Activated gamma-delta T cell treated with anti-CD3 and anti-CD28 coated beads, Interleukin-2, amount 50 U/mL, for 16 hours (primary cell): ENCODE data around the gene MPRIP.

Experiments used
- DNase-seq: peaks from one replicate; pipeline ENCODE4 v3.0.0-alpha.2; 2020; ENCODE audit warnings: low read depth

The MPRIP gene

DNA sequence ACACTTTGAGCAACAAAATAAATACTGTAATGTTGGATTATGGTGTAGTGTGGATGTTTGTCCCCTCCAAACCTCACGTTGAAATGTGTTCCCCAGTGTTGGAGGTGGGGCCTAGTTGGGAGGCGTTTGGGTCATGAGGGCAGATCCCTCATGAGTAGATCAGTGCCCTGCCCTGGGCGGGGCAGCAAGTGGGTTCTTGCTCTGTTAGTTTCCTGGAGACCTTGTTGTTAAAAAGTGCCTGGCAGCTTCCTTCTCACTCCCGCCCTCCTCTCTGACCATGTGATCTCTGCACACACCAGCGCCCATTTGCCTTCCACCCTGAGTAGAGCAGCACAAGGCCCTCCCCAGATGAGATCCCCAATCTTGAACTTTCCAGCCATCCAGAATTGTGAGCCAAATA is 67.7 kb downstream of the MPRIP start:
- DNase-seq: no peak

DNA sequence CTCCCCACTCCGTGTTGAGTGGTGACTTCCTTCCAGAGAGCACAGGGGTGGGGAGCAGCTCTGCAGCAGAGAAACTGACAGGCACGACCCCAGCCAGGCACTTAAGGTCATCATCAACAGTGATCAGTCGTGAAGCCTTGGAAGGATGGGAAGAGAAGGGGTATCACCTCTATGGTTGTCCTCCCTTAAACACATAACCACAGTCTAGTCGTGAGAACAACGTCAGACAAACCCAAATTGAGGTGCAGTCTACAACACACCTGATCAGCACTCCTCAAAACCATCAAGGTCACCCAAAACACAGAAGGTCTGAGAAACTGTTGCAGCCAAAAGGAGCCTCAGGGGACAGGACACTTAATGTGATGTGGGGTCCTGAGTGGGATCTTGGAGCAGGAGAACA is 68.3 kb downstream of the MPRIP start:
- no peak for DNase-seq

DNA sequence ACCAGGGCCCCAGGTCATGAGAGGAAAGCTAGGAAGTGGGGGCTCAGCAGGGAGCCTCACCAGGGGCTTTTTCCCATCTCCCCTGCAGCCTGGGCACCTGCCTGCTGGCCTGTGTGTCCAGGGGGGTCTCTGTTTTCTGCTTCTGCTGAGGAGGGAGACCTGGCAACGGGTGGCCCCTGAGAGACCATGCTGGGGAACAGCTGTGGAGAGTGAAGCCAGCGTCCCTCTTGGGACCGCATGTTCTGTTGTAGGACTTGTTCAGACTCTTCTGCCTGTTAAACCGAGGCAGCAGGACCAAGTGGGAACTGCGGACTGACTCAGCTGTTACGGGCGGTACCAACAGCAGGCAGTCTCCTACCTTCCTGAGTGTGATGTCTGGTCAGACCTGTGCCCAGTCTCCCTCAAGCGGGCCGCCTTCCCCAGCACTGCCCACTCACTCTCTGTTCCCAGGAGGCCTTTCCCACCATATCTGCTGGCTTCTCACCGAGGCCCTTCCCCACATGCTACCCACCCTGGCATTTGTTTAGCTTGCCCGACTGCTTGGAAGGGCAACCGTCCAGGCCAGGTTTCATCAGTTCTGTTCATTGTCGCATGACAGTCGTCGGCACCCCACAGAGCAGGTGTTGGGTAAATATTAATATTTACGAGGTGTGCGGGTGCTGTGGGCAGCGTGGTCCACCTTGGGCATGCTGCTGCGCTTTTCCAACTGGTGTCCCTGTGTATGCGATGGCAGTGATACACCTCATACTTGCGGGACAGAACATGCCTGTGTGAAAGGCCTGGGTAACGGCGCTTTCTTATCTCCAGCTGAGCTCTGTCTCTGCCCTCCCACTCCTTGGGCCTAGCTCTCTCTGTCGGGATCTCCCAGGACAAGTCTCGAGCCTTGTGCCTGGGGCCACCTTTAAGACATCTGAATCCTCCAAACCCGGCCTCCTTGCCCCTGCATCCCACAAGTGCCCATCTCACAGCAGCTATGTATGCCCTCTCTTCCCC is 69.4 kb downstream of the MPRIP start:
- no peak for DNase-seq

DNA sequence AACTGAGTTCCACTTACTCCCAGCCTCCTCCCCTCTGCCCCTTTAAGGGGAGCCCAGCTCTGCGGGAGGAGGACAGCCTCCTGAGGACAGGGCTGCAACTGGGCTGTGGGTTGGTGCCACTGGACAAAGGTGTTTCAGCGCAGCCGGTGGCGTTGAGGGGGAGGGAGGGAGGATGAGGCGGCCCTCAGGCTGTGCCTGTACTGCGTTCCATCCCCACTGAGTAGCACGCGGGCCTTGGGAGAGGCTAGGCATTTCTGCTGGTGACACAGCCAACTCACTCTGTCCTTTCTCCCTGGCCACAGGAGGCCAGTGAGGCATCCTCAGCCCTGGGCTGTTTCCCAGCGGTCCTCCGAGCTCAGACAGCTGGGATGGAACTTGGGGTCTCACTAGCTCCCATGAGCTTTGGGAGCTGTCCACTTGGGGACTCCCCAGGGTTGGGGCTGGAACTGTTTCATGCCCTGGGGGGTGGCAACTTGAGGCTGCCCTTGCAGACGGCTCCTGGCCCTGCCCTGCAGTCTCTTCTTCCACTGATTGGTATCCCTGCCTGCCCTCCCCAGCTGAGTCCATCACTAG is 70.5 kb downstream of the MPRIP start:
- DNase-seq: no peak

DNA sequence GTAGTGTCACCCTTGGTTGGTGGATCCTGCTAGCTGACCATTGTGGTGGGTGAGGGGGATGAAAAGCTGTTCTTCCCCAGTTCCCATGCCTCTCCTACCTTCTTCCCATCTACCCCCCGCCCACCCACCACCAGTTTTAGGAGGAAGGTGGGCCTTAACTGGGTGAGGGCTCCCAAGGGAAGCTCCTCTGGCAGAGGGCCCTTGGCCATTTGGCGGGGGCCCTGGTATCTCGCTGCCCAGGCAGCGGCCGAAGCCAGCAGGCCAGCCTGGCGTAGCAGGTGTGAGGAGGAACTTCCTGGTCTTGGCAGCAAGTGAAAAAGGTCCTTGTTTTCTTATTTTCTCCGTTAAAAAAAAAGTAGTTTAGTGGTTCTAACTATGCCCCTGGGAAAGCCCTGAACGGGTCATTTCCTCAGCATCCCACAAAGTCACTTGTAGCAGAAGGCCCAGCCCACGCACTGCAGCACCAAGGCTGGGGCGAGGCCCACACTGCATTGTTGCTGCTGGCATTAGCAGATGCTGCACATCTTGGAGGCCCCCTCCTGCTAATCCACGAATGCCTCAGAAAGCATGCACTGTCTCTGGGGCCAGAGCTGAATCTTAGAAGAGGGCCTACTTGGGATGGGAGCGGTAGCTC is 72.5 kb downstream of the MPRIP start:
- no peak for DNase-seq

DNA sequence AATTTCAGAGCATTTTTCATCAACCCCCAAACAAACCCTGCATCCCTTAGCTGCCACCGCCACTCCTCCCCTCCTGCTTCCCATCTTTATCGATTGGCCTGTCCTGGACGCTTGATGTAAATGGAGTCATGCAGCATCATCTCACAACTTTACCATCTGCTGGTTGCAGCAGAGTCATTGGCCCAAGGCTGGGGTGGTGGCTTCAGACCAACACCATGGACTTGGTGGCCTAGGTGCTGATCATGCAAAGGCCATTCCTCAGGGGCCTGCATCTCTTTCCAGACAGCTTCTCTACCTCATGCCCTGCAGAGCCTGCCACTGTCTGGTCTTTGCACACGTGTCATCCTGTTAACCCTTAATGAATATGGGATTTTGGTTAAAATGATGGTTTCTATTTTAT is 73.4 kb downstream of the MPRIP start:
- DNase-seq: no peak

DNA sequence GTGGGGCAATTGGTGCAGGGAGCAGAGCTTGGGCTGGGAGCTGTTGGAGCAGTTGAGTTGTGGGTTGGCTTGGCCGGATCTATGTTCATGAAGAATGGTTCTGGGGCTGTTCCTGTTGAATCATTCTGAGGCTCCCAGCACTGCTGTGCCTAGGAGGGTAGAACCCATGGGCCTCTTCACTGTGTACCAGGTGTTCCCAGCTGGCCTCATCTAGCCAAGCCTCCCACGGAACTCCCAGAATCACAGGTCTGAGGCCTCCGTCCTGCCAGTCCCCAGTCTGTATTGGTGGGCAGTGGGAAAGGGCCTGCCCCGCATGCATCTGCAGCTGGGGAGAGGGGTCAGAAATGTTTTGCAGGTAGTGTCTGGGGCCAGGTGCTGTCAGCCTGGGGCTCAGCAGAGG is 74.1 kb downstream of the MPRIP start:
- no peak for DNase-seq

DNA sequence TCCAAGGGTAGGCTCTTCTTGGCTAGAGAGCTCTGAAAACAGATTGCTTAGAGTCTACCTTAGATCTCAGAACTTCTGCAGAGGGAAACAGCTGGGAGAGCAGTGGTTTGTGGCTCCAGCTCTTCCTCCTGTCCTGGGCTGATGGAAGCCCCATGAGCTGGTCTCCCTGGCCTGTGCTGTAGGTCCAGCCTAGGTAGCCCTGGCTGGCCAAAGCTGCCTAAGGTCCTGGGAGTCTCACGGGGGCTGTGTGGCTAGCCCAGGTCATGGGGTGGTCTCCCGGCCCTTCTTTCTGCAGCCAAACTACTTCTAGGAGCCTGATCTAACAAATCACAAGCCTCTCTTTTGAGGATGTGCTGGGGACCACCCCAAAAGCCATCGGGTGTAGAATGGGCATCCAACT is 75.7 kb downstream of the MPRIP start:
- no peak for DNase-seq

DNA sequence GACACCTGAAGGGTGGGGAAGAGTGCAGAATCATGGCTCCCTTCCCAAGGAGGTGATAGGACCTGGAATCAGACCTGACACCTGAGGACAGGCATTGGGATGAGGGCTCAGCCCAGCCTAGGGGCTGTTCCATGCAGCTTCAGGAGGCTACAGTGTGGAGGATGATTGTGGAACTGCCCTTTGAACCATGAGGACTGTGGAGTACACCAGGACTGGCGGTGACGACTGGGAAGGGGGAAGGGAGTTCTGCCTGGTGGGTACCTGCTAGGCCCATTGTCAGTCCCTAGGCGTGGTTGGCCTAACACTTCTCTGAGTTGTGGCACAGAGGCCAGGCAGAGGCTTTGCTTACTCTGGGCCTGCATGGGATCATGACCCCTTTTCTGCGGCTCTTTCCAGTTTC is 76.1 kb downstream of the MPRIP start:
- DNase-seq: no peak

DNA sequence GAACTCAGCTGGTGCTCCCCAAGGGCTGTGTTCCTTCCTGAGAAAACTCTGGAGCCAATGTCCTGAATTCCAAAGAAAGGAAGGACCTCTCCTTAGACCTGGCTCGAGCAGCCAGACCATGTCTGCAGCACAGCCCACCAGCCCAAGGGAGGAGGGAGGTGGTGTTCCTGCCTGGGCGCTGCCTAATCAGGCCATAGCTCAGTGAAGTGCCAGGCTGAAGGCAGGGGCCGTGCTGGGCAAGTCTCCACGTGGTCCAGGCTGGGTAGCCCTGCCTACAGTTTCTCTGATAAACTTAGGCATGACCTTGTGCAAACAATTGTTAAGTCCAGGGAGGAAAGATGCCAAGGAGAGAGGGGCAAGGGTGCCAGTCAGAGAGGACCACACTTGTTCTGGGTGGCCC is 76.8 kb downstream of the MPRIP start:
- no peak for DNase-seq

DNA sequence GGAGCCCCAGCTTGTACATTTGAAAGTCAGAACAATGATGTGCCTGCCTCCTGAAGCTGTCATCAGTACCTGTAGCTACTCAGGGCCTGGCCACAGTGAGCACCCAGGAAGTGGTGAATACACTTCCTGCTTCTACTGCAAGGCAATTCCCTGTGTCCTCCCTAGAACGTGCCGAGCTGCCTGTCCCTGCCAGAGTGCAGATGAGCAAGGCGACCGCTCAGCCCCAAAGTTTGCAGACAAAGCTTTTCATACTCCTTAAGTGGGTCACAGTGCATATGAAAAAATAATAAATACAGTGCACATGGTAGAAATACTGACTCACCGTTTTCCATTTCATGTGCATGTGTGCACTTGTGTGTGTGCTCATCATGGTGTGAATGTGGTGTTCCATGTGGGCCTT is 77.3 kb downstream of the MPRIP start:
- DNase-seq: peak; percentile 43

DNA sequence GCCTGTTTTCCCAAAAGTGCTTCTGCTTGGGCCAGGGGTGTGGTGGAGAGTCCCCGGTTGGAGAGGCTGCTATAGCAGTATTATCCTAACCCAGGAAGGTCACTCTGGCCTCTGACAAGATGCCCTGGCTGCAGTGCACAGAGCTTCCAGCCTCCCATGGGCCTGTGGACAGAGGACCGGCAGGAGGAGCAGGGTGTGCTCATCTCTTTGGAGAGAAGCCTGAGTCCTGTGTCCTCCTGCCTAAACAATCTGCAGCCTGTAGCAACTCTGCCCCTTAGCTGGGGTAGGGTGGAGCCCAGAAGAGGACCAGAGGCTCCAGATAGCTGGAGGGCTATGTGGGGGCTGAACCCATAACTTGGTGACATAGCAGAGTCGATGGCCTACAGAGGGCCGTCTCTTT is 78.0 kb downstream of the MPRIP start:
- DNase-seq: no peak

DNA sequence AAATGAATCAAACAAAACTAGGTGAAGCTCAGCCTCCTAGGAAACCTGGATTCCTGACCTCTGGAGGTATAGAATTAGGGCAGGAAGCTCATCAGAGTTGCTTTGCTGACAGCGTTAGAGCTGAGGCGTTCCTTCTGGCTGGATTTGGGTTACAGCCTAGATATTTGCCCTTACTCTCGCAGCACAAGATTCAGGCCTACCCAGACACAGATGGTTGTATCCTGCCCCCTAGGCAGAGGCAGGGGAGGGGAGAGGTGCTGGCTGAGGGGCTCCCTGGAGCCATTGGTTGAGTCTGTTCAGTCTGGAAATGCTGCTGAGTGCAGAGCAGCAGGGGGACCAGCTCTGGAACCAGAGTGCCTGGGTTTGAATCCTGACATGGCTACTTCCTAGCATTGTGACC is 78.4 kb downstream of the MPRIP start:
- DNase-seq: no peak

DNA sequence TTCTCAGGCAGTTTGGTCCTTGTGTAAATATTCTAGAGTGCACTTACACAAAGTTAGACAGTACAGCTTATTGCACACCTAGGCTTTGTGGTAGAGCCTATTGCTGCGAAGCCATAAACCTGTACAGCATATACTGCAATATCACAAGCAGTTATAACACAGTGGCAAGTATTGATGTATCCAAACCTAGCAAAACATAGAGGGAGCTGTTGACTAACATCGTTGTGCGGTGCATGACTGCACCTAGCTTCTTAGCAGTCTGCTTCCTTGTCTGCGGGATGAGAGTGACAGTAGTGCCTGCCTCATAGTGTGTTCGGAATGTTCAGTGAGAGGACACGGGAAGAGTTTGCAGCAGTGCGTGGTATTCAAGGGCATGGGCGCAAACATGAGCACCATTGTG is 78.9 kb downstream of the MPRIP start:
- no peak for DNase-seq

DNA sequence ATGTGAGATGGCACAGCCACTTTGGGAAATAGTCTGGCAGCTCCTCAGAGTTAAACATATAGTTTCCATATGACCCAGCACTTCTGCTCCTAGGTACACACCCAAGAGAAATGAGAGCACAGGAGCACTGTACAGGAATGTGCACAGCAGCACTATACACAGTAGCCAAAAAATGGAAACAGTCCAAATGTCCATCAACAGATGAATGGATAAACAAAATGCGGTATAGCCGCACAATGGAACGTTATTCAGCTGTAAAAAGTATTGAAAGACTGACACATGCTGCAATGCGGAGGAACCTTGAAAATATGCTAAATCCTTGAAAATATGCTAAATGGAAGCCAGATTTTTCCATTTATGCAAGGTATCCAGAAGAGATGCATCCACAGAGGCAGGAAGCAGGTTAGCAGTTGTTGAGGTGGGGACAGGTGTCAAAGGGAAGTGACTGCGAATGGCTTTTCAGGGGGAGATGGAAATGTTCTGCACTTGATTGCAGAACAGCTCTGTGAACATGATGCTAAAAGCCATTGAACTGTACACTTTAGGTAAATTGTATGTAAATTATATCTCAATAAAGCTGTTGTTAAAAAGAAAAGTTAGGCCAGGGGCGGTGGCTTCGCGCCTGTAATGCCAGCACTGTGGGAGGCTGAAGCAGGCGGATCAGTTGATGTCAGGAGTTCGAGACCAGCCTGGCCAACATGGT is 80.7 kb downstream of the MPRIP start:
- DNase-seq: no peak

DNA sequence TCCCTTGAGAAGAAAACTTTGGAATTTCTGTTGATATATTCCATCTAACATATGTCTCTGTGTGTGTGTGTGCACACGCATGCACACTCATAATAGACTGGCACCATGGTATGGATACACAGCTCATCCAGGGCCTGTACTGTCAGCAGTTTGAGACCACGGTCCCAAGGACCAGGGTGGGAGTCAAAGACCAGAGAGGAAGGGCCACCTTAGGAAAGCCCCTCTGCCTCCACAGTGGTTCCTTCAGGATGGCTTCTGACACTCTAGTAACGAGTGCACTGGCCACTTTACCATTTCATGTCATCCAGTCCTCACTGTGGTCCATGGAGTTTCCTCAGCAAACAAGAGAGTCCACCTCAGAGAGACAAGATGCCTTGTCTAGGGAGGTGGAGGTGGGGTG is 82.1 kb downstream of the MPRIP start:
- DNase-seq: no peak

DNA sequence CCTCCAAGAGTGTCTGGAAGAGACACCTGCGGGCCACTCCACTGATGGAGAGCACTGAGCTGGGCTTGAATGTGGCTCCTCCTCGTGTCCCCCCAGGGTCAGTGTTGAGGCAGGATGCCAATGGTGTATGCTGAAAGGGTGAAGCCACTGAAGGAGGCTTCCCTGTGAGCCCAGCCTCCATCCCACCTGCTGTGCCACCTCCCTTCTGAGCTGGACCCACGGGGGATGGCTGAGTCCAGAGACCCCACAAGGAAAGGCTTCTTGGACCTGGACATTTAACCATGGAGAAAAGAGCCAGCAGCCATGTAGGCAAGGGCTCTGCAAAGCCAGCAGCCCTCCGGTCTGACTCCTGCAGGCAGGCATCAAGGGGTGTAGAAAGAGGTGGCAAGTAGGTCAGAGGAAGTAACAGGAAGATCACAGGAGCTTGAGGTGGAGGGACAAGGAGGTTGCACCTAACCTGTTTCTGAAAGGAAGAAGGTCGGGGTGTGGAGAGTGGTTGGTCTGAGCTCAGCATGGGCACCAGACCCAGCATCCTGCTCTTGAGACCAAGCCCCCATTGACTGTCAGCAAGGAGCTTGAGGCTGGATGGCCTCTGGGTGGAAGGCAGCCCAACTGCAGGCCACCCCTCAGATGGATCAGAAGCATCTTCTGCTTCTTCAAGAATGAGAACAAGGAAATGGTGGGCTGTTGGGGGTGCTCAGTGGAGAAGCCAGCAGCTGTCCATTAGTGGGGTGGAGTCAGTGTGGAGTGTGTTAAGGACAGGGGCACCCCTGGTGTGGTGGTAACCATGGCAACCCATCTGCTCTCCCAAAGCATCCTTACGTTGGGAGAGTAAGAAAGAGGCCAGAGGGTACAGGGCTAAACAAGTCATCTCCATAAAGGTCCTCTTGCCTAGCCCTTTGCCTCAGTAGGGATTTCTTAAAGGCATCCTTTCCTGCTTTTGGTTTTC is 83.2 kb downstream of the MPRIP start:
- no peak for DNase-seq

DNA sequence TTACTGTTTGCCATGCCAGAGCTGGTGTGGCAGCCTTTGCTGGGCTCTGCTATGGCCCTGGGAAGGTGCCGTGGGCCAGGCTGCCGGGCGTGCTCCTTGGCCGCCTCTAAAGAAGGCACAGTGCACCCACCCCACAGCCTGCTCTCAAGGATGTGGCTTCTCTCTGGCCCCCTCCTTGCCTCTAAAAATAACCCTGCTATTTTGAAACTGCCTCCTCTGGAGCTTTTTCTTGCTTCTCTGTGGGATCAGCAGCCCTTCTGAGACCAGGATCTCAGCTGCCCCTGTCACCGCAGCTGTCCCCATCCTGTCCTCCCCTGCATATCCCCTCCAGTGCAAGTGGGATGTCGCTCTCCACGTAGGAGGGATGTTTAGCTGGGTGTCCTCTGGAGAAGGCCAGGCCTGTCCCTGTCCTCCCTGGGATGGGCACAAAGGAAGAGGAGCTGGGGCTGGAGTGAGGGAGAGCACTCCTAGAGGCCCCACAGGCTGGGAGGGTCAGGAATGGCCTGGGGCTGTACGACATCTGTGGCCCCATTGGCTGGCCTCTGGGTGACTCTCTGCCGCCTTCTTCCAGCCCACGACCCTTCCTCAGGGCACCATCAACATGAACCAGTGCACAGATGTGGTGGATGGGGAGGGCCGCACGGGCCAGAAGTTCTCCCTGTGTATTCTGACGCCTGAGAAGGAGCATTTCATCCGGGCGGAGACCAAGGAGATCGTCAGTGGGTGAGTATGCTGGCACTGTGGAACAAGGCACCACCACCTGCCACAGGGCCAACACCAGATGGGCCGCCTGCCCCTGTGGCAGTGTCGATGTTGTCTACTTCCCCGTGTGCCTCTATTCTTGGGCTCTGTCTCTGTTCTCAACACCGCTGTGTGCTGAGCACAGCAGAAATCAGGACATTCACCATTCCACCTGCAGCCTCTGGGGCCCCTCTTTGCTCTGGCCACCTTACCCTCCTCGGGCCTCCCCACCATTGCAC is 84.2 kb downstream of the MPRIP start:
- DNase-seq: no peak

DNA sequence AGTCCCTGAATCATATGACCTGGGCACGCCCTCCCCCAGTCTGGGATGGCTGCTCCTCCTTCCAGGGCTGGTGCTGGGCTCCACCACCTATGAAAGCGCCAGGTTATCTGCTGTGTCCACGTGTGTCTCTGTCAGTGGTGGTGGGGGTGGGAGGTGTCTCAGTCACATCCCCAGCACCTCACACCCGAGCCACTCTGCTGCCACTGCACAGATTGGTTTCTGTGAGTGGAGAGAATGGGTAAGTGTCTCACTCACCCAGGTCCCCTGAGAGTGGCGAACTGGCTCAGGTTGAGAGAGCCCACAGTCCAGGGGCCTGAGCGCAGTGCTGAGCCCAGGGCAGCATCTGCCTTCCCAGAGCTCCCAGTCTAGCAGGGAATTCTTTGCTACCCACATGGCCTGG is 84.9 kb downstream of the MPRIP start:
- DNase-seq: no peak

DNA sequence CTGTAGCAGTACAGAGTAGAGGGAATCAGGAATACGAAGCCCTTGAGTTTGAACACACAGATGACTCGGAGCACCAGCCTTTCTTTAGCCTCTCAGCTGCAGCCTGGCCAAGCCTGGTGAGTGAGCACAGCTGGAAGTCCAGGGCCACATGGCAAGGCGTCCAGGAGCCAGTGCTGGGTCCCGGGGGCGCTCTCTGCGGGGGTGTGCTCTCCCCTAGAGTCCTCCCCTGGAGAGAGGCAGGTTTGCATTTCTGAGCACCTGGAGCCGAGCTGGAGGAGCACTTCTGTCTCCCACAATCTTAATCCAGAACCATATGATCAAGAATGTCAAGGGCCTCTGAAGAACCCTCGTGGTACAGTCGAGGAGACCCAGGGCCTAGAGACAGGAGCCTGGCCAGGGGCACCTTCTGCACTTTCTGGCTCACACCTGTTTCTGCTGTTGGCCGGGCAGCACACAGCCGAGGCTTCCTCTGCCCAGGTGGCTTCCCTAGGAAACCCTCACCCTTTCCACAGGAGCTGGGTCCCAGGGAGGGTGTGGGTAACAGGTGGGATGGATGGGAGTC is 85.6 kb downstream of the MPRIP start:
- DNase-seq: no peak
